ENCODE measurements around the gene KCNN3. TPM values are rescaled to one million over a fixed set of nuclear protein-coding genes. Genes with fewer than 3 reads are reported as not detected.

KCNN3 gene
- total and polyA plus RNA-seq, 2 of the 13 experiments (the other 11 are each of a cell fraction or from before 2014, with no cell fraction given): not detected

DNA sequence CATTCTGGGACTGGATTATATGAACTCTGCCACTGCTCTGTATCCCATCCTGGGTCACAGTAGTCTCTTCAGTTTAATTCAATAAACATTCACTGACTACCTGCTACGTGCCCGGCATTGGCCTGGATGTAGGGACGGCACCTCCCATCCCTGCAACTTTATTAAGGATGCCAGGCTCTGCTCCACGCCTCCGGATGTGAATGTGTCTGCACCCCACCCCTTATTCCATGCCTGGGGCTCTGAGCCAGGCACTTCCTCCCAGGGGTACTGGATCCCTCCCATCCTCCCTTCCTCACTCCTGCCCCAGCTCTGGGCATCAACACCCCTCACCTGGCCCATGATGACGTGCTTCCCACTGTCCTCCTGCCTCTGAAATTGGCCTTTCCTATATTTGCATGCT is 53.7 kb downstream of the KCNN3 start (continued):
- TF ChIP-seq HNRNPK (IDR thresholded peaks at IDR 0.05; ENCODE audit: low read depth, low read length, poor library complexity, severe bottlenecking): no peak
- no peak for TF ChIP-seq KDM5A (IDR thresholded peaks at IDR 0.05; ENCODE audit: borderline replicate concordance, low read length)
- no peak for TF ChIP-seq ATAD3A (CRISPR knock-in tag; IDR thresholded peaks at IDR 0.05)
- TF ChIP-seq NFYC (CRISPR knock-in tag; IDR thresholded peaks at IDR 0.05): no peak
- TF ChIP-seq, protein P1, sequence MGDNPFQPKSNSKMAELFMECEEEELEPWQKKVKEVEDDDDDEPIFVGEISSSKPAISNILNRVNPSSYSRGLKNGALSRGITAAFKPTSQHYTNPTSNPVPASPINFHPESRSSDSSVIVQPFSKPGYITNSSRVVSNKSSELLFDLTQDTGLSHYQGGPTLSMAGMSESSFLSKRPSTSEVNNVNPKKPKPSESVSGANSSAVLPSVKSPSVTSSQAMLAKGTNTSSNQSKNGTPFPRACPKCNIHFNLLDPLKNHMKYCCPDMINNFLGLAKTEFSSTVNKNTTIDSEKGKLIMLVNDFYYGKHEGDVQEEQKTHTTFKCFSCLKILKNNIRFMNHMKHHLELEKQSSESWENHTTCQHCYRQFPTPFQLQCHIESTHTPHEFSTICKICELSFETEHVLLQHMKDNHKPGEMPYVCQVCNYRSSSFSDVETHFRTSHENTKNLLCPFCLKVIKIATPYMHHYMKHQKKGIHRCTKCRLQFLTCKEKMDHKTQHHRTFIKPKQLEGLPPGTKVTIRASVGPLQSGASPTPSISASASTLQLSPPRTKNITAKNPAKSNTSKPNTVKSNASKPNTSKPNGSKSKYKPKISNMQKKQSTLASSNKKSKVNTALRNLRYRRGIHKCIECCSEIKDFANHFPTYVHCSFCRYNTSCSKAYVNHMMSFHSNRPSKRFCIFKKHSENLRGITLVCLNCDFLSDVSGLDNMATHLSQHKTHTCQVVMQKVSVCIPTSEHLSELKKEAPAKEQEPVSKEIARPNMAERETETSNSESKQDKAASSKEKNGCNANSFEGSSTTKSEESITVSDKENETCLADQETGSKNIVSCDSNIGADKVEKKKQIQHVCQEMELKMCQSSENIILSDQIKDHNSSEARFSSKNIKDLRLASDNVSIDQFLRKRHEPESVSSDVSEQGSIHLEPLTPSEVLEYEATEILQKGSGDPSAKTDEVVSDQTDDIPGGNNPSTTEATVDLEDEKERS (CRISPR knock-in tag; IDR thresholded peaks at IDR 0.05): no peak
- no peak for TF ChIP-seq ZNF550 (CRISPR knock-in tag; IDR thresholded peaks at IDR 0.05; ENCODE audit: borderline replicate concordance)
- TF ChIP-seq PHF20 (CRISPR knock-in tag; IDR thresholded peaks at IDR 0.05): no peak
- no peak for TF ChIP-seq MED13 (CRISPR knock-in tag; IDR thresholded peaks at IDR 0.05)
- no peak for TF ChIP-seq HOXD1 (CRISPR knock-in tag; IDR thresholded peaks at IDR 0.05)
- TF ChIP-seq GLI4 (CRISPR knock-in tag; IDR thresholded peaks at IDR 0.05; ENCODE audit: borderline replicate concordance): no peak

DNA sequence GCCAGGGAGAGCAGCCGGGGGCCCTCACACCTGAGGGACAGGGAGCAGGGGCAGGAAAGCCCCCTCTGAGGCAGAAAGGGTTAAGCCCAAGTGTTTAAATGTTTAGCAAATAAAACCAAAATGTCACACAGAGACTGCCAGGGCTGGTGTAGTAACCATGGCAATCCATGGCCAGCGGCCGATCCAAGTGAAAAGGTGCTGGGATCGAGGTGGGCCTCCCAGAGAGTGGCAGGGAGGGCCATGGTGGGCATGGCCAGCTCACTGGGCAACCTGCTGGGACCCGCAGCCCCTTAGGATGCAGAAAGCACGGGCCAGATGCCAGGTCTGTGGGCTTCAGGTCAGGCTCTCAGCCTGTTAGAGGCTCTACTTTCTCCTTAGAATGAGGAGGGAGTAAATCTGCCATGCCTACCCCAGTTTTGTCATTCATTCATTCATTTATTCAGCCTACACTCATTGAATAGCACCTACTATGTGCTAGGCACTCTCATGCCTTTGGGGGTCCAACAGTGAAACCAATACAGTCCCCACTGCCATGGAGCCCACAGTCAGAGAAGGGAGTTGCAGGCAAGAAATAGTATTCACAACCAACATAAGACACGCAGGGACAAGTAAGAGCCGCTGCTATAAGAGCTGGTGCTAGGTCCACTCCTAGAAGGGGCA is 56.1 kb downstream of the KCNN3 start:
- Histone ChIP-seq H3K27ac (ENCODE audit: extremely low read length, insufficient read depth, low read length) (no peak overlapping the region), H3K9me3 (ENCODE audit: low read length) (no peaks in the 10 kb centered on the region), H3K79me2 (ENCODE audit: insufficient read depth, low read length) (no peaks in the 10 kb centered on the region), H3K4me1 (ENCODE audit: insufficient read depth, low read length) (peaks cover 9% of the 10 kb centered on the region), H3K9ac (ENCODE audit: insufficient read depth, low read depth, low read length) (no peak overlapping the region), H2AFZ (ENCODE audit: low read length) (no peak overlapping the region), H3K27me3 (ENCODE audit: control insufficient read depth in 1 of 2, insufficient read depth in 2 of 2, low read length in 2 of 2) (peaks cover 4 to 72% of the 10 kb centered on the region in 2 experiments; a peak in 4 of 5 replicates), H3K36me3 (replicated peaks in 1 of 2; ENCODE audit: control insufficient read depth in 1 of 2, insufficient read depth in 2 of 2, low read length in 2 of 2) (no peaks in the 10 kb centered on the region), H4K20me1 (ENCODE audit: insufficient read depth, low read length) (no peaks in the 10 kb centered on the region), H3K4me3 (replicated peaks in 1 of 3; ENCODE audit: insufficient read depth in 1 of 3, low read depth in 2 of 3, low read length in 3 of 3) (no peak overlapping the region), H3K4me2 (ENCODE audit: low read depth, low read length) (peak overlapping the region; percentile 41; the same call in 1 of the 2 replicates)
- FAIRE-seq (no peak), DNase-seq (ENCODE audit: low spot score) (no peak), ATAC-seq (no peak)
- ChIA-PET POLR2A (no interaction called here), CTCF (ENCODE audit: low intra/inter-chr PET ratio, low total read pairs) (no interaction called here)
- intact Hi-C loops (cut with micrococcal nuclease; ENCODE audit: unreplicated experiment) (no loop called here), in situ Hi-C loops (cut with HindIII; ENCODE audit: extremely low pct_ligation_motif_present, low pct_unique_long_range_greater_than_20kb) (no loop called here)
- BruUV-seq (replicated peaks): no TSS peak
- WGBS (ENCODE audit: low lambda C conversion rate): 47% methylated on average over 6 of the region's 8 CpGs
- TF ChIP-seq, protein P2, sequence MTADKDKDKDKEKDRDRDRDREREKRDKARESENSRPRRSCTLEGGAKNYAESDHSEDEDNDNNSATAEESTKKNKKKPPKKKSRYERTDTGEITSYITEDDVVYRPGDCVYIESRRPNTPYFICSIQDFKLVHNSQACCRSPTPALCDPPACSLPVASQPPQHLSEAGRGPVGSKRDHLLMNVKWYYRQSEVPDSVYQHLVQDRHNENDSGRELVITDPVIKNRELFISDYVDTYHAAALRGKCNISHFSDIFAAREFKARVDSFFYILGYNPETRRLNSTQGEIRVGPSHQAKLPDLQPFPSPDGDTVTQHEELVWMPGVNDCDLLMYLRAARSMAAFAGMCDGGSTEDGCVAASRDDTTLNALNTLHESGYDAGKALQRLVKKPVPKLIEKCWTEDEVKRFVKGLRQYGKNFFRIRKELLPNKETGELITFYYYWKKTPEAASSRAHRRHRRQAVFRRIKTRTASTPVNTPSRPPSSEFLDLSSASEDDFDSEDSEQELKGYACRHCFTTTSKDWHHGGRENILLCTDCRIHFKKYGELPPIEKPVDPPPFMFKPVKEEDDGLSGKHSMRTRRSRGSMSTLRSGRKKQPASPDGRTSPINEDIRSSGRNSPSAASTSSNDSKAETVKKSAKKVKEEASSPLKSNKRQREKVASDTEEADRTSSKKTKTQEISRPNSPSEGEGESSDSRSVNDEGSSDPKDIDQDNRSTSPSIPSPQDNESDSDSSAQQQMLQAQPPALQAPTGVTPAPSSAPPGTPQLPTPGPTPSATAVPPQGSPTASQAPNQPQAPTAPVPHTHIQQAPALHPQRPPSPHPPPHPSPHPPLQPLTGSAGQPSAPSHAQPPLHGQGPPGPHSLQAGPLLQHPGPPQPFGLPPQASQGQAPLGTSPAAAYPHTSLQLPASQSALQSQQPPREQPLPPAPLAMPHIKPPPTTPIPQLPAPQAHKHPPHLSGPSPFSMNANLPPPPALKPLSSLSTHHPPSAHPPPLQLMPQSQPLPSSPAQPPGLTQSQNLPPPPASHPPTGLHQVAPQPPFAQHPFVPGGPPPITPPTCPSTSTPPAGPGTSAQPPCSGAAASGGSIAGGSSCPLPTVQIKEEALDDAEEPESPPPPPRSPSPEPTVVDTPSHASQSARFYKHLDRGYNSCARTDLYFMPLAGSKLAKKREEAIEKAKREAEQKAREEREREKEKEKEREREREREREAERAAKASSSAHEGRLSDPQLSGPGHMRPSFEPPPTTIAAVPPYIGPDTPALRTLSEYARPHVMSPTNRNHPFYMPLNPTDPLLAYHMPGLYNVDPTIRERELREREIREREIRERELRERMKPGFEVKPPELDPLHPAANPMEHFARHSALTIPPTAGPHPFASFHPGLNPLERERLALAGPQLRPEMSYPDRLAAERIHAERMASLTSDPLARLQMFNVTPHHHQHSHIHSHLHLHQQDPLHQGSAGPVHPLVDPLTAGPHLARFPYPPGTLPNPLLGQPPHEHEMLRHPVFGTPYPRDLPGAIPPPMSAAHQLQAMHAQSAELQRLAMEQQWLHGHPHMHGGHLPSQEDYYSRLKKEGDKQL (CRISPR knock-in tag; IDR thresholded peaks at IDR 0.05; ENCODE audit: low read depth): no peak
- no peak for TF ChIP-seq KMT2B (CRISPR knock-in tag; IDR thresholded peaks at IDR 0.05)
- TF ChIP-seq PHB2 (IDR thresholded peaks at IDR 0.05; ENCODE audit: partially characterized antibody): no peak
- no peak for TF ChIP-seq FOXA3 (CRISPR knock-in tag; IDR thresholded peaks at IDR 0.05)

Data from HepG2 (cell line).